Activated naive CD8-positive, alpha-beta T cell (primary cell): ENCODE measurements around the gene PRKAR2B.

ENCODE experiments used
- H3K27ac Mint-ChIP-seq: one replicate; pipeline ENCODE4 v1.8.0; 2021; ENCODE audit warnings: mixed read lengths
- H3K27me3 Mint-ChIP-seq: one replicate; pipeline ENCODE4 v1.8.0; 2021; ENCODE audit warnings: mixed read lengths
- H3K36me3 Mint-ChIP-seq: one replicate; pipeline ENCODE4 v1.8.0; 2021; ENCODE audit warnings: mixed read lengths
- H3K4me1 Mint-ChIP-seq: one replicate; pipeline ENCODE4 v1.8.0; 2021; ENCODE audit warnings: low read depth, mixed read lengths
- H3K4me3 Mint-ChIP-seq: one replicate; pipeline ENCODE4 v1.8.0; 2021; ENCODE audit warnings: mild to moderate bottlenecking, mixed read lengths
- H3K9me3 Mint-ChIP-seq: one replicate; pipeline ENCODE4 v1.8.0; 2021; ENCODE audit warnings: low read depth, mixed read lengths

PRKAR2B gene

GRCh38 chr7:107103369-107103768, 58.9 kb downstream of the PRKAR2B start:
- peak overlapping the region; percentile 47 for H3K4me3 Mint-ChIP-seq
- H3K27ac Mint-ChIP-seq: no peak overlapping the region
- peaks cover 3% of the 10 kb centered on the region for H3K4me1 Mint-ChIP-seq
- H3K9me3 Mint-ChIP-seq: no peaks in the 10 kb centered on the region
- peaks cover 4% of the 10 kb centered on the region for H3K27me3 Mint-ChIP-seq
- H3K36me3 Mint-ChIP-seq: peaks cover 7% of the 10 kb centered on the region

GRCh38 chr7:107104801-107105200, 60.3 kb downstream of the PRKAR2B start:
- H3K27ac Mint-ChIP-seq: no peak overlapping the region
- peaks cover 3% of the 10 kb centered on the region for H3K4me1 Mint-ChIP-seq
- peaks cover 7% of the 10 kb centered on the region for H3K36me3 Mint-ChIP-seq
- no peak overlapping the region for H3K4me3 Mint-ChIP-seq
- H3K27me3 Mint-ChIP-seq: peaks cover 4% of the 10 kb centered on the region
- H3K9me3 Mint-ChIP-seq: no peaks in the 10 kb centered on the region

GRCh38 chr7:107105591-107106245, 61.2 kb downstream of the PRKAR2B start:
- H3K36me3 Mint-ChIP-seq: peaks cover under 1% of the 10 kb centered on the region
- peaks cover 3% of the 10 kb centered on the region for H3K4me1 Mint-ChIP-seq
- no peak overlapping the region for H3K27ac Mint-ChIP-seq

GRCh38 chr7:107108793-107109371, 64.4 kb downstream of the PRKAR2B start:
- Mint-ChIP-seq H3K4me1 (no peaks in the 10 kb centered on the region), H3K27me3 (peaks cover 2% of the 10 kb centered on the region), H3K9me3 (no peaks in the 10 kb centered on the region), H3K36me3 (no peaks in the 10 kb centered on the region), H3K4me3 (no peak overlapping the region), H3K27ac (no peak overlapping the region)

More at GRCh38 chr7:107105591-107106245, 61.2 kb downstream of the PRKAR2B start:
- Mint-ChIP-seq H3K4me3 (no peak overlapping the region), H3K9me3 (no peaks in the 10 kb centered on the region), H3K27me3 (peaks cover 2% of the 10 kb centered on the region)

- H3K4me3 Mint-ChIP-seq: no peak overlapping the region
- H3K4me1 Mint-ChIP-seq: no peaks in the 10 kb centered on the region
- peaks cover 2% of the 10 kb centered on the region for H3K27me3 Mint-ChIP-seq
- no peaks in the 10 kb centered on the region for H3K36me3 Mint-ChIP-seq
- no peaks in the 10 kb centered on the region for H3K9me3 Mint-ChIP-seq
- H3K27ac Mint-ChIP-seq: no peak overlapping the region
Observed at GRCh38 chr7:107109955-107110354, 65.5 kb downstream of the PRKAR2B start.

GRCh38 chr7:107111196-107111595, 66.7 kb downstream of the PRKAR2B start:
- H3K36me3 Mint-ChIP-seq: no peaks in the 10 kb centered on the region
- H3K4me3 Mint-ChIP-seq: no peak overlapping the region
- no peaks in the 10 kb centered on the region for H3K27me3 Mint-ChIP-seq
- H3K9me3 Mint-ChIP-seq: no peaks in the 10 kb centered on the region
- H3K4me1 Mint-ChIP-seq: no peaks in the 10 kb centered on the region
- no peak overlapping the region for H3K27ac Mint-ChIP-seq

- Mint-ChIP-seq H3K9me3 (no peaks in the 10 kb centered on the region), H3K36me3 (no peaks in the 10 kb centered on the region), H3K27ac (no peak overlapping the region), H3K27me3 (no peaks in the 10 kb centered on the region), H3K4me1 (no peaks in the 10 kb centered on the region), H3K4me3 (no peak overlapping the region)
Observed at GRCh38 chr7:107113866-107114265, 69.4 kb downstream of the PRKAR2B start.

- no peak overlapping the region for H3K27ac Mint-ChIP-seq
- no peaks in the 10 kb centered on the region for H3K36me3 Mint-ChIP-seq
- H3K4me1 Mint-ChIP-seq: no peaks in the 10 kb centered on the region
- no peaks in the 10 kb centered on the region for H3K9me3 Mint-ChIP-seq
- no peaks in the 10 kb centered on the region for H3K27me3 Mint-ChIP-seq
- no peak overlapping the region for H3K4me3 Mint-ChIP-seq
Observed at GRCh38 chr7:107115114-107115513, 70.6 kb downstream of the PRKAR2B start.

GRCh38 chr7:107115762-107116540, 71.4 kb downstream of the PRKAR2B start:
- Mint-ChIP-seq H3K27ac (no peak overlapping the region), H3K27me3 (no peaks in the 10 kb centered on the region), H3K9me3 (no peaks in the 10 kb centered on the region), H3K4me3 (no peak overlapping the region), H3K4me1 (no peaks in the 10 kb centered on the region), H3K36me3 (no peaks in the 10 kb centered on the region)

GRCh38 chr7:107118109-107118900, 73.8 kb downstream of the PRKAR2B start:
- no peaks in the 10 kb centered on the region for H3K4me1 Mint-ChIP-seq
- H3K9me3 Mint-ChIP-seq: no peaks in the 10 kb centered on the region
- H3K4me3 Mint-ChIP-seq: no peak overlapping the region
- H3K27ac Mint-ChIP-seq: no peak overlapping the region
- H3K27me3 Mint-ChIP-seq: no peaks in the 10 kb centered on the region
- H3K36me3 Mint-ChIP-seq: no peaks in the 10 kb centered on the region

GRCh38 chr7:107119376-107120105, 75.0 kb downstream of the PRKAR2B start:
- Mint-ChIP-seq H3K4me1 (no peaks in the 10 kb centered on the region), H3K27ac (no peak overlapping the region), H3K36me3 (no peaks in the 10 kb centered on the region), H3K4me3 (no peak overlapping the region), H3K9me3 (no peaks in the 10 kb centered on the region), H3K27me3 (no peaks in the 10 kb centered on the region)

GRCh38 chr7:107122486-107122911, 78.0 kb downstream of the PRKAR2B start:
- no peaks in the 10 kb centered on the region for H3K27me3 Mint-ChIP-seq

GRCh38 chr7:107123392-107123791, 78.9 kb downstream of the PRKAR2B start:
- Mint-ChIP-seq H3K36me3 (no peaks in the 10 kb centered on the region), H3K27ac (no peak overlapping the region), H3K4me1 (peaks cover 20% of the 10 kb centered on the region), H3K27me3 (no peaks in the 10 kb centered on the region), H3K4me3 (no peak overlapping the region), H3K9me3 (no peaks in the 10 kb centered on the region)

More at GRCh38 chr7:107122486-107122911, 78.0 kb downstream of the PRKAR2B start:
- H3K4me3 Mint-ChIP-seq: no peak overlapping the region
- no peaks in the 10 kb centered on the region for H3K36me3 Mint-ChIP-seq
- H3K27ac Mint-ChIP-seq: no peak overlapping the region
- peaks cover 20% of the 10 kb centered on the region for H3K4me1 Mint-ChIP-seq
- no peaks in the 10 kb centered on the region for H3K9me3 Mint-ChIP-seq

GRCh38 chr7:107125475-107125874, 81.0 kb downstream of the PRKAR2B start:
- no peaks in the 10 kb centered on the region for H3K36me3 Mint-ChIP-seq
- H3K4me1 Mint-ChIP-seq: peaks cover 20% of the 10 kb centered on the region
- no peaks in the 10 kb centered on the region for H3K9me3 Mint-ChIP-seq

More at GRCh38 chr7:107125475-107125874, 81.0 kb downstream of the PRKAR2B start:
- Mint-ChIP-seq H3K27me3 (no peaks in the 10 kb centered on the region), H3K4me3 (peak overlapping the region; percentile 67), H3K27ac (peak overlapping the region; percentile 88)
